ENCODE data around the gene ZBTB33.

The ZBTB33 gene

DNA sequence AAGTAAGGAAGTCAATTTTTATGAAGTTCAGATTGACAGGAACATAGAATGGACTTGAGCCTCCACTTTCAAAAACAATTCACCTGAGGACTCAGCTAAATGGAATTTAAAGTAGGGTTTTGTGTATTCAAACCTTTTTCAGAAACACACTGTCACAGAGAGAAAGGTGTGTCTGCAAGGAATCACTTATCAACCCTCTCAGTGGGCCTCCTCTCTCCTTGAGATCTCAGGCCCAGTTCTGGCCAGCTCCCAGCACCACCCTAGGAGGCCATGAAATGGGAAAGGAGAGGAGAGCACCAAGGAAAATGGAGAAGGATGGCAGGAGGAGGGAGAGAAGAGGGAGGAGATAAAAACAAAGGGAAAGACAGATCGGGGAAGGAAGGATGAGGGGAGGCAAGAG lies 32.1 kb downstream of the ZBTB33 start:
- TF ChIP-seq, protein P1, sequence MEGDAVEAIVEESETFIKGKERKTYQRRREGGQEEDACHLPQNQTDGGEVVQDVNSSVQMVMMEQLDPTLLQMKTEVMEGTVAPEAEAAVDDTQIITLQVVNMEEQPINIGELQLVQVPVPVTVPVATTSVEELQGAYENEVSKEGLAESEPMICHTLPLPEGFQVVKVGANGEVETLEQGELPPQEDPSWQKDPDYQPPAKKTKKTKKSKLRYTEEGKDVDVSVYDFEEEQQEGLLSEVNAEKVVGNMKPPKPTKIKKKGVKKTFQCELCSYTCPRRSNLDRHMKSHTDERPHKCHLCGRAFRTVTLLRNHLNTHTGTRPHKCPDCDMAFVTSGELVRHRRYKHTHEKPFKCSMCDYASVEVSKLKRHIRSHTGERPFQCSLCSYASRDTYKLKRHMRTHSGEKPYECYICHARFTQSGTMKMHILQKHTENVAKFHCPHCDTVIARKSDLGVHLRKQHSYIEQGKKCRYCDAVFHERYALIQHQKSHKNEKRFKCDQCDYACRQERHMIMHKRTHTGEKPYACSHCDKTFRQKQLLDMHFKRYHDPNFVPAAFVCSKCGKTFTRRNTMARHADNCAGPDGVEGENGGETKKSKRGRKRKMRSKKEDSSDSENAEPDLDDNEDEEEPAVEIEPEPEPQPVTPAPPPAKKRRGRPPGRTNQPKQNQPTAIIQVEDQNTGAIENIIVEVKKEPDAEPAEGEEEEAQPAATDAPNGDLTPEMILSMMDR (IDR thresholded peaks at IDR 0.05; ENCODE audit: extremely low read depth, missing control alignments), result no peak

DNA sequence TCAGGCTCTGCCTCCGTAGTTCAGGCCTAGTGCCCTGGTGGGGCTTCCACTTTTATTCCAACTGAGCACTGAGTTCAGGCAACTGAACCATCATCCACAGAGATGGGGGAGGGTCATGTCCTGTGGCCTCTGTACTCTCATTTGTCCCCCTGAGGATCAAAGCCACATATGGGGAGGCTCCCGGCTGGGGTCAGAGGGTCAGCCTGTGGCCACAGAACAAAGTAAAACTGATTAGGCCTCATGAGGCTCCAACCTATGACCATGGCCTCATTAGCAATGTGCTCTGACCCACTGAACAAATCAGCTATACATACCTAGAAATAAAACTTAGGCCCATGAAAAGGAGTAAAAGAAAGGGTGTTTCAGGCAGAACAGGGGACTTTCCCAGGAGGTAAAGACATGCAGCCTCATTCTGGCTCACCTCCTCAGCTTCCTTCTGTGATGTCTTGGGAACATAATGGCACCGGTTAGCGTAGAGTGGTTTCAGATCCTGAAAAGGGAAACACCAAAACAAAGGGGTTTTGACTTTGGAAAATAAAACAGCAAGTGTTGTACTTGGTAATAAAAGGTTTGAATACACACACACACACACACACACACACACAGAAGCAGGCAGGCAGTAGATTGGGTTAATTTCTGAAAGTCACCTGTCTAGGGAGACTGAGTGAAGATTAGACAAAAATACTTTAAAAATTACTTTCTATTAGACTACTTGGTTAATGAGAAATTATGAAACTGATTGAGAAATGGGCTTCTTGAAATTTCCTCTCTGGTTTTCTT lies 36.3 kb downstream of the ZBTB33 start:
- TF ChIP-seq, protein P1 (IDR thresholded peaks at IDR 0.05; ENCODE audit: extremely low read depth, missing control alignments), result no peak
- DNase-seq (ENCODE audit: low spot score), result no peak

More for the DNA sequence above, 32.1 kb downstream of the ZBTB33 start:
- no peak for DNase-seq (ENCODE audit: low spot score)

- TF ChIP-seq, protein P1 (IDR thresholded peaks at IDR 0.05; ENCODE audit: extremely low read depth, missing control alignments), result no peak
- DNase-seq (ENCODE audit: low spot score), result no peak
These were observed 37.0 kb downstream of the ZBTB33 start for GRCh38 chrX:120287513-120288112.

- no peak for DNase-seq (ENCODE audit: low spot score)
- TF ChIP-seq, protein P1 (IDR thresholded peaks at IDR 0.05; ENCODE audit: extremely low read depth, missing control alignments), result no peak
These were observed 39.5 kb downstream of the ZBTB33 start for GRCh38 chrX:120290107-120290506.

- no peak for DNase-seq (ENCODE audit: low spot score)
- TF ChIP-seq, protein P1 (IDR thresholded peaks at IDR 0.05; ENCODE audit: extremely low read depth, missing control alignments), result no peak
These were observed 40.6 kb downstream of the ZBTB33 start for GRCh38 chrX:120291211-120291610.

DNA sequence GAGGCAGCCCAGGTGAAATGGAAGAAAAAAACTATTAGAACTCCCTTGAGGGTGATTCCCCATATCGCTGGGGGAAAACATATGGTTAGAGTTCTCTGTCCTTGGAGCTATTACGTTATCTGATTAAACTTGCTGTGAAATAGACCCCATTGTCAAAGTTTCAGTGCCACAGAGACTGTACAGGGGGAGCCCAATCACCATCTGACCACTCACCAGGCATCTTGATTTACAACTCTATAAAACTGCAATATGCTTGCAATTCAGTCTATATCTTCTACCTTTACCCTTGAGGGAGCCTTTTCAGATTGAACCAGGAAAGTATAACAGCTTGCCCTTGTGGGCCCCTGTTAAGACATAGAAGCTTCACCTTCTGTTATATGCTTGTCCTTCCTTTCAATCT lies 42.4 kb downstream of the ZBTB33 start:
- DNase-seq (ENCODE audit: low spot score), result no peak
- TF ChIP-seq, protein P1 (IDR thresholded peaks at IDR 0.05; ENCODE audit: extremely low read depth, missing control alignments), result no peak

GRCh38 chrX:120294651-120295050 lies 44.0 kb downstream of the ZBTB33 start:
- DNase-seq (ENCODE audit: low spot score), result no peak
- TF ChIP-seq, protein P1 (IDR thresholded peaks at IDR 0.05; ENCODE audit: extremely low read depth, missing control alignments), result no peak
